K562 (cell line): ENCODE results near the gene ASIC5. TPM values are rescaled to one million over a fixed set of nuclear protein-coding genes. Genes with fewer than 3 reads are reported as not detected.

Experiments used
- ATAC-seq: fragments of 200-7000 bp; cut with Tn5 transposase; 3 replicates; pipeline ENCODE4 v1.9.1; 2020; ENCODE audit warnings: moderate library complexity
- BruUV-seq: library from RNA; stranded (reverse); fragments of 400-500 nt; replicated peaks from 2 replicates; lab custom pipeline; 2021; lab: Mats Ljungman, UMichigan
- CTCF ChIA-PET: fragments of 300-600 bp; formaldehyde crosslinking; extraction: SDS; loops from one replicate; lab custom pipeline; 2021; ENCODE audit warnings: low intra/inter-chr PET ratio; lab: Yijun Ruan, JAX
- POLR2A ChIA-PET: fragments of 300-600, 350-650 bp; sonication (Branson Sonifier 250); formaldehyde crosslinking; extraction: SDS; loops from one replicate; lab custom pipeline; 2021; ENCODE audit warnings: antibody characterized with exemption, inconsistent platforms; lab: Yijun Ruan, JAX
- DNase-seq, 4 experiments: peaks; one replicate each; pipeline versions ENCODE4 v3.0.0 to v3.0.0-alpha.2; 2011 to 2018; ENCODE audit warnings: low spot score in 3 of 4, mixed read lengths in 3 of 4; ENCODE audit errors: extremely low read depth in 1 of 4
- FAIRE-seq: peaks from 2 replicates; lab custom pipeline; 2011; peaks lifted over from hg19 to GRCh38; lab: Jason Lieb, UNC
- H2AFZ ChIP-seq: 2 replicates; pipeline ENCODE4 v1.6.0; 2011; ENCODE audit warnings: low read depth, low read length, control low read depth, inconsistent platforms
- H3K27ac ChIP-seq: fragments of 200-600 bp; 3 replicates; pipeline ENCODE4 v1.8.0; 2011; ENCODE audit warnings: low read depth, mild to moderate bottlenecking, control low read depth, inconsistent platforms, low read length, moderate library complexity, mixed read lengths; ENCODE audit errors: extremely low read depth
- H3K27me3 ChIP-seq, 2 experiments: fragments of 300-600 bp in 1 of 2; 2 replicates in 1 of 2; 3 replicates in 1 of 2; pipeline versions ENCODE4 v1.6.0 to v1.8.0; 2011; ENCODE audit warnings: inconsistent platforms in 2 of 2, low read length in 2 of 2, mild to moderate bottlenecking in 1 of 2, mixed read lengths in 1 of 2, moderate library complexity in 1 of 2; ENCODE audit not compliant: control insufficient read depth in 2 of 2, insufficient read depth in 2 of 2
- H3K36me3 ChIP-seq: fragments of 300-600 bp; 3 replicates; pipeline ENCODE4 v1.8.0; 2011; ENCODE audit warnings: mild to moderate bottlenecking, low read length, inconsistent platforms; ENCODE audit not compliant: control insufficient read depth, insufficient read depth
- H3K4me1 ChIP-seq, 2 experiments: fragments of 200-600 bp in 1 of 2; replicated peaks in 1 of 2; 2 replicates in 1 of 2; 3 replicates in 1 of 2; pipeline versions ENCODE4 v1.5.1 to v1.8.0; 2011; ENCODE audit warnings: inconsistent platforms in 2 of 2, low read length in 2 of 2, mild to moderate bottlenecking in 1 of 2, mixed read lengths in 1 of 2, moderate library complexity in 1 of 2; ENCODE audit not compliant: control insufficient read depth in 2 of 2, insufficient read depth in 2 of 2
- H3K4me2 ChIP-seq: 2 replicates; pipeline ENCODE4 v1.6.1; 2011; ENCODE audit warnings: low read length, control low read depth, inconsistent platforms, mixed read lengths; ENCODE audit not compliant: insufficient read depth
- H3K4me3 ChIP-seq: fragments of 200-600 bp; sonication (generic), shearing (Covaris generic); 2 replicates; pipeline ENCODE4 v1.5.1; 2016; ENCODE audit warnings: control low read depth, inconsistent platforms
- H3K79me2 ChIP-seq: fragments of 200-600 bp; 3 replicates; pipeline ENCODE4 v1.8.0; 2011; ENCODE audit warnings: low read length, inconsistent platforms; ENCODE audit not compliant: control insufficient read depth, insufficient read depth
- H3K9ac ChIP-seq, 2 experiments: 2 replicates each; pipeline versions ENCODE4 v1.6.0 to v1.6.1; 2011; ENCODE audit warnings: low read depth in 2 of 2, low read length in 2 of 2, control low read depth in 1 of 2, inconsistent platforms in 1 of 2, mild to moderate bottlenecking in 1 of 2, mixed read lengths in 1 of 2; ENCODE audit not compliant: insufficient read depth in 1 of 2
- H3K9me1 ChIP-seq: one replicate; pipeline ENCODE4 v1.6.0; 2011; ENCODE audit warnings: inconsistent platforms, mild to moderate bottlenecking, low read length, moderate library complexity; ENCODE audit not compliant: control insufficient read depth, insufficient read depth
- H3K9me3 ChIP-seq: replicated peaks from 2 replicates; pipeline ENCODE4 v1.5.1; 2011; ENCODE audit warnings: low read depth, low read length, inconsistent platforms; ENCODE audit not compliant: control insufficient read depth, insufficient read depth
- H4K20me1 ChIP-seq: replicated peaks from 2 replicates; pipeline ENCODE4 v1.6.1; 2011; ENCODE audit warnings: low read length, inconsistent platforms, mixed read lengths; ENCODE audit not compliant: control insufficient read depth, insufficient read depth
- CREB5 ChIP-seq: fragments of 250-450 bp; sonication (Bioruptor Pico); IDR thresholded peaks from 2 replicates; pipeline ENCODE4 v1.5.0; 2020; ENCODE audit warnings: mild to moderate bottlenecking
- ELK1 ChIP-seq: sonication (generic); formaldehyde crosslinking; IDR thresholded peaks from 2 replicates; pipeline ENCODE4 v1.8.1; 2022; ENCODE audit warnings: missing genetic modification reagents
- EP400 ChIP-seq: fragments of 450-650 bp; IDR thresholded peaks from 2 replicates; pipeline ENCODE4 v1.6.1; 2017; ENCODE audit warnings: antibody characterized with exemption, mild to moderate bottlenecking, moderate library complexity
- GATAD2A ChIP-seq: fragments of 450-650 bp; IDR thresholded peaks from 2 replicates; pipeline ENCODE4 v1.6.1; 2017
- LEF1 ChIP-seq: fragments of 450-650 bp; IDR thresholded peaks from 2 replicates; pipeline ENCODE4 v1.6.1; 2016; ENCODE audit warnings: mild to moderate bottlenecking
- ZNF347 ChIP-seq: fragments of 450-650 bp; formaldehyde crosslinking; IDR thresholded peaks from 2 replicates; pipeline ENCODE4 v1.4.0; 2020; ENCODE audit warnings: low read depth, mild to moderate bottlenecking, moderate library complexity
- ZNF655 ChIP-seq: fragments of 250-450 bp; sonication (Bioruptor Pico); IDR thresholded peaks from 2 replicates; pipeline ENCODE4 v1.5.0; 2021
- WGBS: fragments of 100-300 bp; shearing (Covaris generic); methylation state at CpG from one replicate; pipeline ENCODE4 v1.1.6; 2016; ENCODE audit warnings: low coverage, mixed read lengths; ENCODE audit not compliant: insufficient coverage; ENCODE audit errors: missing lambda C conversion rate; 5-methylcytosine and 5-hydroxymethylcytosine counted together
- in situ Hi-C: fragments of 300-500 bp; cut with MboI; formaldehyde crosslinking; loops from 4 replicates; pipeline ENCODE4 v1.15.0; 2018; ENCODE audit warnings: inconsistent platforms, mixed read lengths
- intact Hi-C: fragments of 100-400 bp; cut with micrococcal nuclease; formaldehyde crosslinking; loops from 2 replicates; pipeline ENCODE4 v1.14.2; 2022
- polyA plus RNA-seq, 8 experiments: library from polyadenylated mRNA; depleted of rRNA in 4 of 8; stranded (reverse) in 5 of 8; unstranded in 3 of 8; fragments of >200 nt; fragmentation: Nextera tagmentation in 2 of 8; fragmentation: Illumina TruSeq in 1 of 8; extraction: Ambion mirVana in 2 of 8; extraction: Trizol in 1 of 8; gene quantifications; 2 replicates each; pipeline versions ENCODE4 v1.2.1 to v1.2.3, GENCODE V29; 2011 to 2014; ENCODE audit warnings: inconsistent platforms in 1 of 8, missing spikeins in 1 of 8
- total RNA-seq, 7 experiments: library from RNA; depleted of rRNA in 6 of 7; stranded (reverse); fragments of >200 nt in 6 of 7; fragmentation: Illumina TruSeq in 2 of 7; extraction: Trizol in 2 of 7; gene quantifications; 2 replicates each; pipeline versions ENCODE4 v1.2.1 to v1.2.3, GENCODE V29; 2011 to 2021; ENCODE audit warnings: low replicate concordance in 1 of 7

The ASIC5 gene
- total and polyA plus RNA-seq, 9 of the 15 experiments (the other 6 are each of a cell fraction or from before 2014, with no cell fraction given): not detected

GRCh38 chr4:155781249-155781831 lies 84.7 kb downstream of the ASIC5 start:
- Histone ChIP-seq H3K9ac (no peak overlapping the region), H3K27ac (no peak overlapping the region), H3K4me3 (no peak overlapping the region), H3K79me2 (no peaks in the 10 kb centered on the region), H3K4me2 (no peak overlapping the region), H3K4me1 (no peaks in the 10 kb centered on the region), H3K27me3 (no peaks in the 10 kb centered on the region), H3K9me3 (no peaks in the 10 kb centered on the region), H4K20me1 (no peaks in the 10 kb centered on the region)
- 1% methylated on average over 4 of the region's 4 CpGs for WGBS
- BruUV-seq: no TSS peak
- intact Hi-C loops: no loop called here
- POLR2A ChIA-PET: interaction anchor here (0.5 kb wide), 1 partner anchor 16 kb away, joined by 3 read pairs; no protein-coding TSS in a partner anchor
- FAIRE-seq: no peak
- no peak for TF ChIP-seq GATAD2A
- no peak for TF ChIP-seq CREB5
- no peak for TF ChIP-seq EP400
- TF ChIP-seq, all 486 proteins: peak for 0
- in situ Hi-C loops: no loop called here
- ATAC-seq (no peak), DNase-seq (no peak)
- H3K36me3 ChIP-seq: no peaks in the 10 kb centered on the region
- H2AFZ ChIP-seq: no peak overlapping the region
- CTCF ChIA-PET: no interaction called here
- H3K9me1 ChIP-seq: no peaks in the 10 kb centered on the region

- H3K4me2 ChIP-seq: no peak overlapping the region
- CTCF ChIA-PET: no interaction called here
- WGBS: 0% methylated on average over 1 of the region's 1 CpG
Measured at GRCh38 chr4:155780775-155781174, 85.3 kb downstream of the ASIC5 start.

More at GRCh38 chr4:155780775-155781174, 85.3 kb downstream of the ASIC5 start:
- Histone ChIP-seq H3K4me3 (no peak overlapping the region), H3K27me3 (no peaks in the 10 kb centered on the region), H3K9me1 (no peaks in the 10 kb centered on the region), H3K79me2 (no peaks in the 10 kb centered on the region), H3K27ac (no peak overlapping the region), H3K36me3 (no peaks in the 10 kb centered on the region), H3K9me3 (no peaks in the 10 kb centered on the region), H2AFZ (no peak overlapping the region), H3K9ac (no peak overlapping the region), H4K20me1 (no peaks in the 10 kb centered on the region), H3K4me1 (no peaks in the 10 kb centered on the region)
- ATAC-seq (no peak), FAIRE-seq (no peak), DNase-seq (no peak)
- no TSS peak for BruUV-seq
- TF ChIP-seq LEF1 (no peak), ELK1 (no peak), ZNF347 (no peak), ZNF655 (no peak)
- in situ Hi-C loops: no loop called here
- intact Hi-C loops: no loop called here
- POLR2A ChIA-PET: interaction anchor here (0.5 kb wide), 1 partner anchor 16 kb away, joined by 3 read pairs; no protein-coding TSS in a partner anchor
